Ishikawa (cell line): Measurements from ENCODE around the gene RPL10A.

Experiments
- CEBPB ChIP-seq: IDR thresholded peaks from 2 replicates; pipeline ENCODE4 v1.6.1; 2012
- CREB1 ChIP-seq: IDR thresholded peaks from 2 replicates; pipeline ENCODE4 v1.6.1; 2012; ENCODE audit warnings: low read depth
- EGR1 ChIP-seq: IDR thresholded peaks from 2 replicates; pipeline ENCODE4 v1.6.1; 2012
- EP300 ChIP-seq: IDR thresholded peaks from 2 replicates; pipeline ENCODE4 v1.6.1; 2012; ENCODE audit warnings: borderline replicate concordance
- FOXM1 ChIP-seq: IDR thresholded peaks from 2 replicates; pipeline ENCODE4 v1.6.1; 2012; ENCODE audit warnings: low read depth, borderline replicate concordance
- MAX ChIP-seq: IDR thresholded peaks from 2 replicates; pipeline ENCODE4 v1.6.1; 2012
- NFIC ChIP-seq: IDR thresholded peaks from 2 replicates; pipeline ENCODE4 v1.6.1; 2012
- RAD21 ChIP-seq: IDR thresholded peaks from 2 replicates; pipeline ENCODE4 v1.6.1; 2012; ENCODE audit warnings: low read depth
- REST ChIP-seq: IDR thresholded peaks from 2 replicates; pipeline ENCODE4 v1.6.1; 2012; ENCODE audit warnings: low read depth, mild to moderate bottlenecking
- TAF1 ChIP-seq: IDR thresholded peaks from 2 replicates; pipeline ENCODE4 v1.6.1; 2012; ENCODE audit warnings: low read depth, mild to moderate bottlenecking
- TCF12 ChIP-seq: IDR thresholded peaks from 2 replicates; pipeline ENCODE4 v1.6.1; 2012; ENCODE audit warnings: low read depth
- YY1 ChIP-seq: IDR thresholded peaks from 2 replicates; pipeline ENCODE4 v1.6.1; 2012; ENCODE audit warnings: low read depth

- no peak for TF ChIP-seq YY1
- no peak for TF ChIP-seq CEBPB
- TF ChIP-seq CREB1, result no peak
- TF ChIP-seq MAX, result no peak
- no peak for TF ChIP-seq RAD21
- no peak for TF ChIP-seq TAF1
- no peak for TF ChIP-seq FOXM1
- no peak for TF ChIP-seq EP300
- no peak for TF ChIP-seq REST
- no peak for TF ChIP-seq EGR1
- no peak for TF ChIP-seq NFIC
- TF ChIP-seq TCF12, result no peak
These were observed 39.0 kb downstream of the RPL10A start for GRCh38 chr6:35507221-35507620.
